Measurements from ENCODE around the gene DDX52. TPM values are rescaled to one million over a fixed set of nuclear protein-coding genes. Genes with fewer than 3 reads are reported as not detected.

The DDX52 gene
- total and polyA plus RNA-seq, 11 donors, result 6.7 to 20.9 (median 13.9) TPM

- Histone ChIP-seq H3K4me1 (no peaks in the 10 kb centered on the region), H3K9me3 (no peaks in the 10 kb centered on the region), H3K27ac (no peak overlapping the region), H3K4me3 (no peak overlapping the region), H3K27me3 (peaks cover 0 to 12% (median 0%) of the 10 kb centered on the region in 9 donors), H3K36me3 (no peaks in the 10 kb centered on the region)
- TF ChIP-seq, protein P1, sequence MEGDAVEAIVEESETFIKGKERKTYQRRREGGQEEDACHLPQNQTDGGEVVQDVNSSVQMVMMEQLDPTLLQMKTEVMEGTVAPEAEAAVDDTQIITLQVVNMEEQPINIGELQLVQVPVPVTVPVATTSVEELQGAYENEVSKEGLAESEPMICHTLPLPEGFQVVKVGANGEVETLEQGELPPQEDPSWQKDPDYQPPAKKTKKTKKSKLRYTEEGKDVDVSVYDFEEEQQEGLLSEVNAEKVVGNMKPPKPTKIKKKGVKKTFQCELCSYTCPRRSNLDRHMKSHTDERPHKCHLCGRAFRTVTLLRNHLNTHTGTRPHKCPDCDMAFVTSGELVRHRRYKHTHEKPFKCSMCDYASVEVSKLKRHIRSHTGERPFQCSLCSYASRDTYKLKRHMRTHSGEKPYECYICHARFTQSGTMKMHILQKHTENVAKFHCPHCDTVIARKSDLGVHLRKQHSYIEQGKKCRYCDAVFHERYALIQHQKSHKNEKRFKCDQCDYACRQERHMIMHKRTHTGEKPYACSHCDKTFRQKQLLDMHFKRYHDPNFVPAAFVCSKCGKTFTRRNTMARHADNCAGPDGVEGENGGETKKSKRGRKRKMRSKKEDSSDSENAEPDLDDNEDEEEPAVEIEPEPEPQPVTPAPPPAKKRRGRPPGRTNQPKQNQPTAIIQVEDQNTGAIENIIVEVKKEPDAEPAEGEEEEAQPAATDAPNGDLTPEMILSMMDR (IDR thresholded peaks at IDR 0.05), result no peak
- no peak for TF ChIP-seq POLR2A (IDR thresholded peaks at IDR 0.05)
- intact Hi-C loops (cut with DNase I), result loop anchor here in 4 of 10 donors (5.0 to 10.0 kb wide), 3 partner anchors 110 to 158 kb away; no protein-coding TSS in a partner anchor
- no peak for ATAC-seq
- WGBS, 4 donors, result 67 to 78% (median 71%) methylated on average over 1 of the region's 1 CpG
- no peak for DNase-seq
These were observed 14.0 kb upstream of the DDX52 start for GRCh38 chr17:37657202-37657601.

- H3K27me3 ChIP-seq, result peaks cover 0 to 36% (median 0%) of the 10 kb centered on the region in 9 donors
- H3K4me3 ChIP-seq, result no peak overlapping the region
- peaks cover 0 to 19% (median 0%) of the 10 kb centered on the region in 12 donors for H3K4me1 ChIP-seq
- ATAC-seq, result no peak
- WGBS, 4 donors, result 60 to 68% (median 64%) methylated on average over 2 of the region's 2 CpGs
- H3K27ac ChIP-seq, result no peak overlapping the region
- intact Hi-C loops (cut with DNase I), result loop anchor here in 7 of 10 donors (2.0 to 10.0 kb wide), 5 partner anchors 119 to 165 kb away; no protein-coding TSS in a partner anchor
- H3K36me3 ChIP-seq, result no peaks in the 10 kb centered on the region
- TF ChIP-seq POLR2A (IDR thresholded peaks at IDR 0.05), result no peak
- TF ChIP-seq, protein P1 (IDR thresholded peaks at IDR 0.05), result no peak
- DNase-seq, result no peak
- no peaks in the 10 kb centered on the region for H3K9me3 ChIP-seq
These were observed 8.6 kb upstream of the DDX52 start for GRCh38 chr17:37651849-37652248.

- Histone ChIP-seq H3K27me3 (peaks cover 0 to 36% (median 0%) of the 10 kb centered on the region in 9 donors), H3K4me1 (peaks cover 0 to 19% (median 0%) of the 10 kb centered on the region in 12 donors), H3K36me3 (no peaks in the 10 kb centered on the region), H3K4me3 (no peak overlapping the region), H3K9me3 (no peaks in the 10 kb centered on the region), H3K27ac (no peak overlapping the region)
- ATAC-seq (peak in 1 of 4 donors; percentile 66), DNase-seq (no peak)
- intact Hi-C loops (cut with DNase I), result loop anchor here in 7 of 10 donors (2.0 to 10.0 kb wide), 5 partner anchors 120 to 167 kb away; no protein-coding TSS in a partner anchor
- 53 to 58% (median 57%) methylated on average over 6 of the region's 6 CpGs for WGBS, 4 donors
- no peak for TF ChIP-seq POLR2A (IDR thresholded peaks at IDR 0.05)
- TF ChIP-seq, protein P1 (IDR thresholded peaks at IDR 0.05), result peak in 9 of 12 donors; percentile 17 to 50 (median 42)
These were observed 7.3 kb upstream of the DDX52 start for GRCh38 chr17:37650419-37651003.

GRCh38 chr17:37648555-37648954 is 5.3 kb upstream of the DDX52 start:
- Histone ChIP-seq H3K27ac (peak overlapping the region in 3 of 12 donors; percentile 12 to 72 (median 49)), H3K4me1 (peaks cover 0 to 26% (median 6%) of the 10 kb centered on the region in 12 donors), H3K4me3 (no peak overlapping the region), H3K36me3 (no peaks in the 10 kb centered on the region), H3K27me3 (peaks cover 0 to 36% (median 0%) of the 10 kb centered on the region in 9 donors), H3K9me3 (no peaks in the 10 kb centered on the region)
- WGBS, 4 donors, result 39 to 47% (median 43%) methylated on average over 2 of the region's 2 CpGs
- DNase-seq (no peak), ATAC-seq (no peak)
- TF ChIP-seq POLR2A (IDR thresholded peaks at IDR 0.05), result no peak
- TF ChIP-seq, protein P1 (IDR thresholded peaks at IDR 0.05), result no peak
- intact Hi-C loops (cut with DNase I), result loop anchor here in 4 of 10 donors (2.0 to 10.0 kb wide), 4 partner anchors 122 to 176 kb away; no protein-coding TSS in a partner anchor

Measured in heart left ventricle (tissue), 16 donors.